Activated CD4-positive, alpha-beta T cell treated with anti-CD3 and anti-CD28 coated beads for 4 hours (primary cell): ENCODE measurements around the gene CPSF7.
"Not testable (repeated sequence)": the region's sequence is repeated elsewhere in the genome, so short reads cannot be mapped to it uniquely, and the experiment has no call there.

Experiments
- DNase-seq, 2 donors: peaks; one replicate each; pipeline ENCODE4 v3.0.0-alpha.2; 2020

The CPSF7 gene

DNA sequence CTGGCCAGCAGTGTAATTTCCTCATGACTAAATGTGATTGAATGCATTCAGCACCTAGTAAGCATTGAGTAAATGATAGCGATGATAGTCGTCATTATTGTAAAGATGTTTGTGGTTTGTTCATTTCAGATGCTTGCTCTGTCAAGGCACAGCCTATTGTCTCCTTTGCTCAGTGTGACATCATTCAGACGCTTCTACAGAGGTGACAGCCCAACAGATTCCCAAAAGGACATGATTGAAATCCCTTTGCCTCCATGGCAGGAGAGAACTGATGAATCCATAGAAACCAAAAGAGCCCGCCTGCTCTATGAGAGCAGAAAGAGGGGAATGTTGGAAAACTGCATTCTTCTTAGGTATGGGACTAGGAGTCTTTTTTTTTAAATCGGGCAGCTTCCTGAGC lies 7.7 kb upstream of the CPSF7 start:
- no peak for DNase-seq

GRCh38 chr11:61430839-61431238 lies 1.1 kb upstream of the CPSF7 start:
- not testable (repeated sequence) for DNase-seq

DNA sequence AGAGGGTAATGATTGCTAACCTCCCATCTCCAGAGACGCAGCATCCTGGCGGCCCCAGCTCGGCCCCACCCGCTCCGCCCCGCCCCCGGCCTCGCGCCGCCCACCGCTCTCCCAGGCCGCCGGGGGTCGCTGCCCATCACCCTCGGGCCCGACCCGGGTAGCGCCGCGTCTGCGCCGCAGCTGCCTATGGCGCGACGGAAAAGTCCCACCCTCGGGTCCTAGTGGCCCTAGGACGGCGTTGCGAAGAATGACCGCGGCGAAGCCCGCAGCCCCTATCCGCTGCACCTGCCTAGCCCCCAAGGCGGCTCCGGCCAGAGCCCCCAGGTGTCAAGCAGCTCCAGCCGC lies 457 bp downstream of the CPSF7 start:
- DNase-seq = peak; percentile 54 to 63

DNA sequence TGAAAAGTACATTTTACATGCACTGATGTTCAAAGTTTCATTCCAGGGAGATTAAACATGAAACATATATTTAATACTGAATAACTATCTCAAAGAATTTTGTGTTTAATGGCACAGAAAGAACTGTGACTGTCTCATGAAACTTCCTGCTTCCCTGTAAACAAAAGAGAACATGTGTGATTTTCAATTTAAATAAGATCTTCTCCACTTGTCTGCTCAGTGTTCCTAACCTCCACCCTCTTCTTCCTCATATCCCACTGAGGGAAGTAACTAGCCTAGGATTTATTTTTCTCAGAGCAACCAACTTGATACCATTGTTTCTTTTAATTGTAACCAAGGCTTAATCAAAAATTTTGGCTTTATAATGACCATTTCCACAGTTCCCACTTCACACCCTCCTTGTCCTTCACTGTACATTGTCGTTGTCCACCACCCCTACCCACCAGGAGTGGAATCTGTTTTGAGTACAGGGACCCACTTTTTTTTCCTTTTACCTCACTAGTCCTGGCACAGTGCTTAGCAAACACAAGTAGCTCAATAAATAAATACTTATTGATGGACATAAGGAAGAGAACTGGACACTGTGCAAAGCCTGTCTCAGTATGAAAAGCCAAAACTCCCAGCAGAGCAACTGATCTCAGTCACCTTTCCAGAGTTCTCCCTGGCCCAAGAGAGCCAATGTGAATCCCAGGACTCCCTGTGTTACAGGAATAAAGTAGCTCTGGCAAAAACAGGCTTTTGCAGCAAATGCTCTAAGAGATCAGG lies 4.2 kb downstream of the CPSF7 start:
- DNase-seq = no peak

- DNase-seq = no peak
Observed at GRCh38 chr11:61422226-61422625, 7.5 kb downstream of the CPSF7 start.

GRCh38 chr11:61418136-61418535 lies 11.6 kb downstream of the CPSF7 start:
- no peak for DNase-seq

DNA sequence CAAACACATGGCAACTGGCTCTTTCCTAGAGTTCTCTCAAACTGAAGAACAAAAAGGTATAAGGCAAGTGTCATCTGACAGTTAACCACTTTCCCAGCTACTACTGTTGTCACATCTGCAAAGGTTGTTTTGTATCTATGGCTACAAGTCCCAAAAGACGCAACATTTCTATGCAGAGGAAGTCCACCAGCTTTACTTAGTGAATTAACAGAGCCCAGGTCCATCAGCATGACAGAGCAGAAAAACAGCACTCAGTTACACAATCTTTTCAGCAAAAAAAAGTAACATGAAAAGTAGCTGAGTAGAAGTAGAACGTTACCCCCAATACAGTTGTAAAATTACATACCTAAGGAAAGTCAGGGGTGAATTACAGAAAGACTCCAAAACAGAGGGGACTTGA lies 12.1 kb downstream of the CPSF7 start:
- DNase-seq = no peak

DNA sequence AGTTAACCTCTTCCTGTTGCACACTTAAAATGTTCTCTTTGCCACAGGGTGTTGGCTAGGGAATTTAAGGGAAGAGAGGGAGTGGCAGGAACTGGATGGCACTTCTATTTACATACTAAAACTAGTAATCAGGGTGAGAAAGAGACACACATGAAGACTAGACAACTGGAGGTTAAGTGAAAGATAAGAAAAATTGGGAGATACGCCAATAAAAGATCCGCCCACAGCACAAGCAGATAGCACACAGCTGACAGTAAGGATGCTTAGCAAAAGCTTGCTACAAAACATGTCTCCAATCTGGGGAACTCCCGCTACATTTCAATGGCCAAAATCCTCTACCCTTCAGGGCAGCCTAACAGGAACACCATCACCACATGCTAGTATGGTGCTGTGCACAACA lies 12.8 kb downstream of the CPSF7 start:
- DNase-seq = no peak

- DNase-seq = no peak
Observed at GRCh38 chr11:61415381-61415780, 14.4 kb downstream of the CPSF7 start.

DNA sequence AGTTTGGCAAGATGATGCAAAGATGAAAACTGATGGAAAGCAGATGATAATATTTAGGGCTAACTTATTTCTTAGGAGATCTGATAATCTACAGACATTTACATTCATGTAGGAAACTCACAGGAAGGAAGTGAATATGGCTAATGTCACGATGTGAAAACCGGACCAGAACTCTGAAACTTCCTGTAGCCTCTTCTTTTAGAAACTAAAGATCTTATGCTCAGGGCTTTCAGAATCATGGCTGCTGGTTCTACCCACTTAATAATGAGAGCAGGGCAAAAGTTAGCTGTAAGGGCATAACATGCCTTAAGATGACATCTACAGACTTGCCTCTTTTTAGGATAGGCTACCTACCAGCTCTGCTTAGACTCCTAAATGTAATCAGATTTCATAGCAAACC lies 15.2 kb downstream of the CPSF7 start:
- no peak for DNase-seq

GRCh38 chr11:61413496-61413895 lies 16.3 kb downstream of the CPSF7 start:
- no peak for DNase-seq

GRCh38 chr11:61411589-61411988 lies 18.2 kb downstream of the CPSF7 start:
- DNase-seq = no peak

DNA sequence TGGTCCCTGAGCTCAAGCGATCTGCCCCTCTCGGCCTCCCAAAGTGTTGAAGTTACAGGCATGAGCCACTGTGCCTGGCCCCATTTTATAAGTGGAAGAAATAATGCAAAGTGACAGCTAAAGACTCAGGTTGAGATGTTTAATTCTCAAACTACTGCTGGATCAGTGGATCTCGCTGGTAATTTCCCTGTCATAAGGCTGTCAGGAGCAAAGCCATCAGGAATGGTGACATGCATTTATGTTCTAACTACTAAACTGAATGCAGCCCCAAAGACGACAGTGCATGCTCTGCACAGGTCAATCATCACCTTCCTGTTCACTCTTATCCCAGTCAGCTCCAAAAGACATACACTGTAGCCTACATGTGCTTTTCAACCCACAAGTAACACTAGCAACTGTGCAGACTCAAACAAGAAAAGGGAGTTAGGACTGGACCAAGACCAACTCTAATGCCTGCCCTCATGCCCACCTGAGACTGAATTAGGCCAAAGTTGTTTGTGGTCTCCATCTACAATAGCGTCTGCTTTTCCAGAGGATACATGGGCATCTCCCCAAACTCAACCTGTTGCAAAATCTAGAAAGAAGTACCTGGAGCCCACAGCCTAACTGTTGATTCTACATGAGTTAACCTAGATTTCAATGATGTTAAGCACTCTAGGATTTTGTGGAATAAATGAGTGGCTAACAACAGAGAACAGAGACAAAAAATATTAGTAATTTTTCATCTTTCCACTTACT lies 22.6 kb downstream of the CPSF7 start:
- no peak for DNase-seq

DNA sequence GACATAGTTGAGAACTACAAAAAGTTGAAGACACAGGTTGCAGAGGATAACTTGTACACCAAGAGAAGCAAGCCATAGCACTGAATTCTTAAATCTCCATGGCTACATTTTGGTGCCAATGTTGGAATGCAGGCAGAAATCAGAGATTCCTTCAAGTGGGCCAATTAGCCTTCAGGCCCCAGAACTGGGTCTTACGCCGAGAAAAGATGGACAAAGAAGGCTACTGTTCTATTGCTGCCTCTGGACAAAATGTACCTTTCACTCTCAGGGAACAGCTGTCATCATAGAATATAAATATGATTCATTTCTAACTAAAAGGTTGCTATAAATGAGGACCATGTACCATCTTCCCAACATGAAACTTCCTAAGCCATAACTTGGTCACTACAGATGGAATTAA lies 23.7 kb downstream of the CPSF7 start:
- DNase-seq = no peak

- DNase-seq = no peak
Observed at GRCh38 chr11:61404641-61405040, 25.1 kb downstream of the CPSF7 start.

DNA sequence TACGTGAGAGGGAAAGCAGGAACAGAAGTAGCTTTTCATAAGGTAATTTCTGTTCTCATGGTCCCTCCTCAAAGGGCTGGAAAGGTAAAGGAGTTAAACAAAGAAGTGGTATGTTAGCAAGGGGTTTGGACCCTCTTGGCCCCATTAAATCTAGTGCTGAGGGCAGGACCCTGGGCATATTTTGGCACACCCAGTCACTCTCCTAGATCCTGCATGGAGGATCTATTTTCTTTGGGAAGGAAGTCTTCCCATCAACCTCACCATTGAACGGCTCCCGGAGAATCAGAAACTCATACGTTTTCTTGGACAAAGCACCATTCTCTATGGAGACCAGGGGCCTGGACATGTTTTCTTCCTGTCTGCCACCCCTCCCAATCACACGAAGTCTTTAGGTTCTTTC lies 25.7 kb downstream of the CPSF7 start:
- no peak for DNase-seq

GRCh38 chr11:61403658-61404057 lies 26.1 kb downstream of the CPSF7 start:
- DNase-seq = no peak

- DNase-seq = no peak
Observed at GRCh38 chr11:61401573-61401972, 28.2 kb downstream of the CPSF7 start.

DNA sequence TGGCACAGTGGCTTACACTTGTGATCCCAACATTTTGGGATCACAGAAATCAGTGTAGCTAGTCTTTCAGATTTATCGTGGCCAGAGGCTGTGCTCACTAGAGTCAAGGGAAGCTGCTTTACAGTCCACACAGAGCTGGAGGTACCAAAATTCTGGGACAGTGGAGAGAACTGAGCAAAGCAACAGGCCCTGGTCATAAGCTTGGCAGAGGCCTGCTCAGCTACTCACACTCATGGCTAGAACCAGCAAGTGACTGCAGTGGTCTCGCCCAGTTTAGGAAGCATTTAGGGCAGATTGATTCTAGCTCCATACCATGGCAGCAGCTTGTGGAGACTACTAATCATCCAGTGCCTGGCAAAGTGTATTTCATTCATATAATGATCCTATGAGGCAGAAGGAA lies 28.6 kb downstream of the CPSF7 start:
- DNase-seq = no peak

- peak; percentile 9 to 16 for DNase-seq
Observed at GRCh38 chr11:61392981-61393595, 36.7 kb downstream of the CPSF7 start.

DNA sequence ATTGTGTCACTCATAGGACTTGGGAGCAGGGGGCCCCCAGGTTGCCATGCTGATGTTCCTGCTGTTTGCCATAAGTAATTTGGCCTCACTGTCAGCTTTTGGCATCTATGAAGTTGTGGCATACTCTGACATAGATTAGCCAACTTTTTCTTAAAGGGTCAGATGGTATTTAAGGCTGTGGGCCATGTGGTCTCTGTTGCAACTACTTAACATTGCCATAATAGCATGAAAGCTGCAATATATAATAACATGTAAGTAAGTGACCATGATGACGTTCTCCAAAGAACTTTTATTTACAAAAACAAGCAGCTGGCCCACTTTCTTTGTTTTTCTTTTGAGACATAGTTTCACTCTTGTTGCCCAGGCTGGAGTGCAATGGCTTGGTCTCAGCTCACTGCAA lies 39.6 kb downstream of the CPSF7 start:
- DNase-seq = no peak

- DNase-seq = no peak
Observed at GRCh38 chr11:61384271-61385242, 45.2 kb downstream of the CPSF7 start.

DNA sequence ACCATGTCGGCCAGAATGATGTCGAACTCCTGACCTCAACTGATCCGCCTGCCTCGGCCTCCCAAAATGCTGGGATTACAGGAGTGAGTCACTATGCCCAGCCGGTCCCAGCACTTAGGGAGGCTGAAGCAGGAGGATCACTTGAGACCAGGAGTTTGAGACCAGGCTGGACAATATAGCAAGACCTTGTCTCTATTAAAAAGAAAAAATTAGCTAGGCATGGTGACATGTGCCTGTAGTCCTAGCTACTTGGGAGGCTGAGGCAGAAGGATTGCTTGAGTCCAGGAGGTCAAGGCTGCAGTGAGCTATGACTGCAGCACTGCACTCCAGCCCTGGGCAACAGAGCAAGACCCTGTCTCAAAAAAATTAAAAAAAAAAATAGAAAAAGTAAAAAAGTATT lies 45.9 kb downstream of the CPSF7 start:
- not testable (repeated sequence) for DNase-seq
